Loucy (cell line): Measurements from ENCODE around the gene DMWD.

Experiments used
- CTCF ChIP-seq: fragments of 200-600 bp; sonication (generic); conservative IDR thresholded peaks from 2 replicates; pipeline ENCODE4 v1.5.1; 2014; ENCODE audit warnings: mild to moderate bottlenecking, antibody characterized with exemption, low read length
- EZH2phosphoT487 ChIP-seq: fragments of 200-600 bp; IDR thresholded peaks from 2 replicates; pipeline ENCODE4 v1.6.1; 2018; ENCODE audit warnings: antibody characterized with exemption, mild to moderate bottlenecking, moderate library complexity, borderline replicate concordance

DNA sequence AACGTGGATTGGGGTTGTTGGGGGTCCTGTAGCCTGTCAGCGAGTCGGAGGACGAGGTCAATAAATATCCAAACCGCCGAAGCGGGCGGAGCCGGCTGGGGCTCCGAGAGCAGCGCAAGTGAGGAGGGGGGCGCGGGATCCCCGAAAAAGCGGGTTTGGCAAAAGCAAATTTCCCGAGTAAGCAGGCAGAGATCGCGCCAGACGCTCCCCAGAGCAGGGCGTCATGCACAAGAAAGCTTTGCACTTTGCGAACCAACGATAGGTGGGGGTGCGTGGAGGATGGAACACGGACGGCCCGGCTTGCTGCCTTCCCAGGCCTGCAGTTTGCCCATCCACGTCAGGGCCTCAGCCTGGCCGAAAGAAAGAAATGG lies 22.8 kb downstream of the DMWD start:
- TF ChIP-seq CTCF, result no peak
- TF ChIP-seq EZH2phosphoT487, result no peak
